GM20431 (cell line): Measurements from ENCODE around the gene RPS19BP1.

ENCODE experiments used
- in situ Hi-C: fragments of 300-500 bp; cut with MseI, MboI; formaldehyde crosslinking; loops from one replicate; pipeline ENCODE4 v1.15.0; 2020; ENCODE audit warnings: low sequenced_read_pairs; ENCODE audit not compliant: unreplicated experiment

RPS19BP1 gene

DNA sequence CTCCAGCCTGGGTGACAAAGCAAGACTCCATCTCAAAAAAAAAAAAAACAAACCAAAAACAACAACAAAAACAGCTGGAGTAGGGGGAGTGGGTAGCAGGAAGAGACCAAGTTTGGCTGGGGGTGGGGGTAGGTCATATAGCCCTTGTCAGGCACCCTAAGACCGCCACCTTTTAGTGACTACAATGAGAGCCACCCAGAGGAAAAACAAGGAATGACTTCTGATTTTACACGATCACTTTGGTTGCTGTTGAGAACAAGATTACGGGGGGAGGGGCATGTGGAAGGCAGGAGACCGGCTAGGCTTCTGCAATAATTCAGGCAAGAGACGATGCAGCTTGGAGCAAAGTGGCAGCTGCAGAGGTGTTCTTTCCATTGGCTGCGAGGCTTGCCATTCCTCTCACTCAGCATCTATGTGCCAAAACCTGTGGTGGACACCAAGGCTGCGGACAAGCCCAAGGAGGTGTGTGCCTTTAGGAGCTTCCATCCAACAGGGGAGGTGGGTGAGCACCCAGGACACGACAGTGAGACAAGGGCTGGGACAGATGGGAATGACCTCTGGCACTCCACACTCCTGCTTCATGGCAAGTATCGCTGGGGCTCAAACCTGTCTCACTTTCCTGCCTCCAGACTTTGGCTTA lies 1.7 kb downstream of the RPS19BP1 start:
- in situ Hi-C loops: loop anchor here (25.0 kb wide), 1 partner anchor 831 kb away; the partner anchor contains the start of gene SGSM3

GRCh38 chr22:39530116-39530515 lies 2.4 kb downstream of the RPS19BP1 start:
- in situ Hi-C loops: loop anchor here (25.0 kb wide), 1 partner anchor 832 kb away; the partner anchor contains the start of gene SGSM3

GRCh38 chr22:39529487-39529851 lies 3.1 kb downstream of the RPS19BP1 start:
- in situ Hi-C loops: loop anchor here (25.0 kb wide), 1 partner anchor 833 kb away; the partner anchor contains the start of gene SGSM3

- in situ Hi-C loops: loop anchor here (25.0 kb wide), 1 partner anchor 833 kb away; the partner anchor contains the start of gene SGSM3
Measured at GRCh38 chr22:39528681-39529486, 3.7 kb downstream of the RPS19BP1 start.

DNA sequence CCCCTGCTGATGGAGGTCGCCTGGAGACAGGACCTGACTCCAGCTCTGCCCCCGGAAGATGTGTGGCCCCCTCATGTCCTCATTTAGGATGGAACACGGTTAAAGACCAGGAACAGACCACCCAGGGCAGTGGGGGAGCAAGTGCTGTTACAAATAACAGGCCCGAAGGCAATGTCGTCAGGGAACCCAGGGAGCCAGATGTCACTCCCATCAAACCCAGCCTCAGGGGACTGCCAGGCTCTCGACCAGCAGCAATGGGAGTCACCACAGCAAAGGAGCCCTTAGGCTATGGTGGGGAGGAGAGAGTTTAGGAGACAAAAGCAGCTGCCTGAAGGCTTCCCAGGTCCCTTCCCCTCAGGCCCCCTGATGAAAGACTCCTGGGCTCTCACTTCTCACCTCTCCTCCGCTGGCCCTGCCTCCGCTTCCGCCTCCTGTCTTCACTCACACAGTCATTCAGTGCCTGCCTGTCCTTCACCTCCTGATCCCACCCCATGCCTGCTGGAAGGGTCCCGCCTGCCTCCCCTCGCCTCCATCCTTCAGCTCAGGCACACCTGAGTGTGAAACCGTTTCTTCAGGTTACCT lies 4.4 kb downstream of the RPS19BP1 start:
- in situ Hi-C loops: loop anchor here (25.0 kb wide), 1 partner anchor 834 kb away; the partner anchor contains the start of gene SGSM3

- in situ Hi-C loops: loop anchor here (25.0 kb wide), 1 partner anchor 835 kb away; the partner anchor contains the start of gene SGSM3
Measured at GRCh38 chr22:39527481-39527961, 5.0 kb downstream of the RPS19BP1 start.

DNA sequence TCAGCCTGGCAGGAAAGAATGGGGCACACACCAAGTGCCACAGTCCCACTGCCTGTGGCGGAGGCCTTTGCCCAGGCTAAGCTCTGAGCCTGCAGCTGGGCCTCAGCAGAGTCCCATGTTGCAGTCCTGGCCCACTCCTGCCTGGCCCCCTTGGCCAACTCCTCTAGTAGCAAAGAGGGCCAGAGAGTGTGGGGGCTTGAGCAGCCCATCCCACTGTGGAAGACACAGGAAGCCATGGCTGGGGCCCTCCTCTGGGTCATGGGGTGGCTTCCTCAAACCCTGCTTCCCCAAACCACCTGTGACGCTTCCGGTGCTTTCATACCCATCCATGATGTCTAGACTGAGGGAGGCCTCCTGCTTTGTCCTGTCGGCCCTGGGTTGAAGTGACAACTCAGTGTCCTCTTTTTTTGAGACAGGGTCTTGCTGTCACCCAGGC lies 5.8 kb downstream of the RPS19BP1 start:
- in situ Hi-C loops: loop anchor here (25.0 kb wide), 1 partner anchor 836 kb away; the partner anchor contains the start of gene SGSM3

- in situ Hi-C loops: loop anchor here (25.0 kb wide), 1 partner anchor 837 kb away; the partner anchor contains the start of gene SGSM3
Measured at GRCh38 chr22:39525658-39525975, 6.9 kb downstream of the RPS19BP1 start.

DNA sequence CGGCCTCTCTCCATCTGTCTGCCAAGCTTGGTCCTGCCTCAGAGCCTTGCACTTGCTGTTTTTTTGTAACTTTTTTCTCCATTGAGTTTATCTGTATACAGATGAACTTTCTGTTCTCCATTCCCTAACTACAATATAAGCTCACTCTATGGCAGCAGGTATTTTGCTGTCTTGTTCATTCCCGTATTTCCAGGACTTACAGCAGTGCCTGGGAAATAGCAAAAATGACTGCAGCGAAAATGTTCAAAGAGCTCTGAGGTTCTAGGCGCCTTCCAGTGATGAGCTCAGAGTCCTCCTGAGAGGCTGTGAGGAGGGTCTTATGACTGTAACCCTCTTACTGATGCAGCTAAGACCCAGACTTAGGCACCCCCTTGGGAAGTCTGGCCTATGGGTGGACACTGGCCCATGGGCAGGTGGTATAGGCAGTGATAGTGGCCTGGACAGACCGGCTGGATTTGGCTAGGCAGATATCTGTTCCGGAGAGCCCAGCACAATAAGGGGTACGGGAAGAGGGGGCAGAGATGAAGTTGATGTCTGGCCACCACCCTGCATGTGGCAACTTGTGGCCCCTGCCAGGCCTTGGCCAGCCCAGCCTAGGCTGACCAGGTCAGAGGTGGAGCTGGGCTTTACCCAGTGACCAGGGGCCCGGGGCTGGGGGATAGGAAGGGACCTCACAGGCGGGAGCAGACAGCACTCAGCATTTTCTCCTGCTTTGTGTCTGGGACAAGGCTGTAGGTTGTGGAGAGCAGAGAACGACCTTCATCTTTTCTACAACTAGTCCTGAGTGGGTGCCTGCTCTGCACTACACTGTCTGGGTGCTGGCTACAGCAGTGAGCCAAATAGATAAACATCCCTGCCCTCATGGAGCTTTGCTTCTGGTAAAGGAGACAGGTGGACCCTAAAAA lies 7.5 kb downstream of the RPS19BP1 start:
- in situ Hi-C loops: loop anchor here (25.0 kb wide), 3 partner anchors 188 to 837 kb away; partner anchors contain the start of genes CBX7, SGSM3 and SYNGR1

DNA sequence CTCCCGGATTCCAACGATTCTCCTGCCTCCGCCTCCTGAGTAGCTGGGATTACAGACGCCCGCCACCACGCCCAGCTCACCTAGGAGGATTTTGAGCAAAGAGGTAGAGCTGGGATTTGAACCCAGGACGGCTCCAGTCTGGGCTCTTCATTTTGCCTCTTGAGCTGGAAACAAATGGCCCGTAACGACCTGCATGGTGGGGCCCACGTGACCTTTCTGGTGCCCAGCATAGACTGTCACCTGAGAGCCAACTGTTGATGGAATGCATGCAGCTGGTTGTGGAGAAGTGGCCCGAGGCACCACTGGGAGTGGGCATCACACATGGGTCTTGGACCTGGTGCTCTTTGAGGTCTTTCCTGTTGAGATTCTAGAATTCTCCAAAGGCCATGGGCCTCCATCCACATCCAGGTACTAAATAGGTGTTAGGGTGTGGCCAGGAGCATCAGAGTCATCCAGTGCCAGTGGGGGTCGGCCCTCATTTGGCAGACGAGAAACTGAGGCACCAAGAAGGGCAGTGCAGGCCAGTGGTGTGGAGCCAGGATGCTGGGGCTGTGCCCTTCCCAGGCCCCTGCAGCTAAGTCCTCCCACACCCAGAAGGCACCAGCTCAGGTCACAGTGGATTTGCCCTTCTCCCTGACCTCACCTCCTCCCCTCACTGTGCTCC lies 8.3 kb downstream of the RPS19BP1 start:
- in situ Hi-C loops: loop anchor here (25.0 kb wide), 2 partner anchors 187 to 362 kb away; partner anchors contain the start of genes CBX7 and SYNGR1

- in situ Hi-C loops: loop anchor here (25.0 kb wide), 2 partner anchors 185 to 360 kb away; partner anchors contain the start of genes CBX7 and SYNGR1
Measured at GRCh38 chr22:39522567-39523300, 9.8 kb downstream of the RPS19BP1 start.

- in situ Hi-C loops: loop anchor here (25.0 kb wide), 2 partner anchors 185 to 360 kb away; partner anchors contain the start of genes CBX7 and SYNGR1
Measured at GRCh38 chr22:39522091-39522490, 10.5 kb downstream of the RPS19BP1 start.

GRCh38 chr22:39521106-39521885 lies 11.3 kb downstream of the RPS19BP1 start:
- in situ Hi-C loops: loop anchor here (25.0 kb wide), 2 partner anchors 184 to 359 kb away; partner anchors contain the start of genes CBX7 and SYNGR1

DNA sequence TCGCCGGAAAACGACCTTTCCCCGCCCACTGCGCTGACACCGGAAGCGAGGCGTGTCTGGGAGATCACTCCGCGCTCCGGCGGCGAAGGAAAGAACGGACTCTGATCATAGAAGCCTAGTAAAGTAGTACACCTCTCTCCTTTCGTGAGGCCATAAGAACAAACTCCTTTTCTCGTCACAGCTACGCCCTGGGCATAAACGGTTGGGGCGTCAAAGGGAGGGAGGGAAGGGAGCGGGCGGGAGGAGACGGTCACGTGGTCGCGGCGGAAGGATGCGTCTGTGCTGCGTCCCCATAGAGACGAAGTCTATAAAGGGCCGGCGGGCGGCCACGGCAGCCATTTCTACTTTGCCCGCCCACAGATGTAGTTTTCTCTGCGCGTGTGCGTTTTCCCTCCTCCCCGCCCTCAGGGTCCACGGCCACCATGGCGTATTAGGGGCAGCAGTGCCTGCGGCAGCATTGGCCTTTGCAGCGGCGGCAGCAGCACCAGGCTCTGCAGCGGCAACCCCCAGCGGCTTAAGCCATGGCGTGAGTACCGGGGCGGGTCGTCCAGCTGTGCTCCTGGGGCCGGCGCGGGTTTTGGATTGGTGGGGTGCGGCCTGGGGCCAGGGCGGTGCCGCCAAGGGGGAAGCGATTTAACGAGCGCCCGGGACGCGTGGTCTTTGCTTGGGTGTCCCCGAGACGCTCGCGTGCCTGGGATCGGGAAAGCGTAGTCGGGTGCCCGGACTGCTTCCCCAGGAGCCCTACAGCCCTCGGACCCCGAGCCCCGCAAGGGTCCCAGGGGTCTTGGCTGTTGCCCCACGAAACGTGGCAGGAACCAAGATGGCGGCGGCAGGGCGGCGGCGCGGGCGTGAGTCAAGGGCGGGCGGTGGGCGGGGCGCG lies 12.1 kb downstream of the RPS19BP1 start, which contains the start of gene ATF4:
TSS of gene ATF4 (plus strand) at position 337 of the 880 bp plus-strand sequence. CDS start 884 bp downstream, outside the sequence.
- in situ Hi-C loops: loop anchor here (25.0 kb wide), 2 partner anchors 183 to 358 kb away; partner anchors contain the start of genes CBX7 and SYNGR1

DNA sequence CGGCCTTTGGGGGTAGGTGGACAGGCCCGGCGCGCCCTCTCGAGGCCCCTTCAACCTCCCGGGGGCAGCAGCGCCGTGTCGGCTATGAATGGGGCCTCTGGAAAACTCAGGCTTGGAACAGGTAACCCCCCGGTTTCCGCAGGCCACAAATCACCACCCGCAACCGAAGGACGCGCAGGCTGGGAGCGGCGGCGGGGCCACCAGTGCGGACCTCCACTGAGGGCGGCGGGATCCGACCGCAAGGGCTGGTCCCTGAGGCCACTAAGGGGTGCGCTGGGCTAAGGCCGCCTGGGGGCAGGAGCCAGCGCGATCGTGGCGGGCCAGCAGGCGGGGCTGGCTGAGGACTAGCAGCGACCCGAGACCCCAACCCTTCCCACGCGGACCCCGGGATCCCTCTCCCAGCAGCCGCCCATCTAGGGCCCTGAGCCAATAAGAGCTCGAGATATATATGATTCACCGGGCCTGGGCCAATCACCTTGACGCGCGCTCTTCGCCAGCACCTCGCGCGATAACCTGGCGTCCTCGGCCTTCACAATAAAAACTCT lies 12.8 kb downstream of the RPS19BP1 start:
- in situ Hi-C loops: loop anchor here (25.0 kb wide), 2 partner anchors 182 to 357 kb away; partner anchors contain the start of genes CBX7 and SYNGR1
